Body of pancreas (tissue), 4 donors: Measurements from ENCODE around the gene TNK1.

Source experiments
- CTCF ChIP-seq, 7 experiments: fragments of 450-650 bp in 4 of 7; fragments of 200-600 bp in 3 of 7; sonication (generic) in 3 of 7; IDR thresholded peaks; one replicate each; pipeline ENCODE4 v1.5.1; 2016 to 2019; ENCODE audit warnings: antibody characterized with exemption in 7 of 7
- POLR2A ChIP-seq, 3 donors: fragments of 450-650 bp; IDR thresholded peaks; one replicate each; pipeline ENCODE4 v1.6.1; 2016; ENCODE audit warnings: antibody characterized with exemption in 3 of 3, mild to moderate bottlenecking in 2 of 3

DNA sequence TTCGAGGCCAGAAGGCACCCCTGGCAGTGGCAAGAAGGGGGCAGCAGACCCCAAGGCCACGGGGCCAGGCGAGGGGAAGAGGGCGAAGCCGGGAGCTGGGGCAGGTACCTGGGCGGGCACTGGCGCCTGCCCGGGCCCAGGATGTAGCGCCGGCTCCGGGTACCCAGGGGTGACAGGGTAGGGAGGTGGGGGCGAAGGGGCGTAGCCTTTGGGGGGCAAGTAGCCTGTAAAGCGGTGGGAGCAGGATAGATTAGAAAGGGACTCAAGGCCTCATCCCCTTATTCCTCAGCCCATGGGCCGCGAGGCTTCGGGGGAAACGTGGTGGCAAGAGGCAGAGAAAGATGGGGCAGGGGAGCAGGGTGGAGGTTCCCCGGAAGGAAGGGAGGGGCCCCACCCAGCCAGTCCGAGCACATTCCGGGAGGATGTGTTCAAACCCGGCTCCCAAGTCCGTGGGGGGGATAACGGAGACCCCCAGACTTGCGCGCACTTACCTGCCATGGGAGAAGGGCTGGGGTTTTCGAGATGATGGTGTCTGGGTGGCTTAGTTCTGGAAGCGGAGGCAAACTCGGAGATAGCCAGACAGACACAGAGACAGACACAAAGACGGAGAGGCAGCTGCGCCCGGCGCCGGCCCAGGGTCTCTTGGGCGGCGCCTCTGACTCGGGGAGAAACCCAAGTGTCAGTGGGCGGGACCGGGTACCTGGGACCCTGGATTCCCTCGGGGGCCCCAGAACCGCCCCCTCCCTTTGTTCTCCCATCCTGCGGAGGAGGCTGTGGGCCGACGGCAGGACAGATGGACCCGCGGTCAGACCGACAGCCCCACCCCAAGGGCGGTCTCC is 12.9 kb downstream of the TNK1 start:
- TF ChIP-seq CTCF (IDR thresholded peaks at IDR 0.05) (no peak), POLR2A (IDR thresholded peaks at IDR 0.05) (no peak)
